NT2/D1 (cell line): Measurements from ENCODE around the gene ATP1A2.

Experiments used
- SUZ12 ChIP-seq: IDR thresholded peaks from 2 replicates; pipeline ENCODE4 v1.6.1; 2011; ENCODE audit not compliant: insufficient read length, insufficient read depth; ENCODE audit errors: extremely low read depth
- YY1 ChIP-seq: IDR thresholded peaks from 2 replicates; pipeline ENCODE4 v1.6.1; 2011; ENCODE audit not compliant: insufficient read length, insufficient read depth
- ZNF274 ChIP-seq: IDR thresholded peaks from 2 replicates; pipeline ENCODE4 v1.6.1; 2011; ENCODE audit warnings: mild to moderate bottlenecking, low read depth, low read length

- TF ChIP-seq YY1 (no peak), SUZ12 (no peak), ZNF274 (no peak)
These were observed 2.2 kb upstream of the ATP1A2 start for GRCh38 chr1:160113407-160113806.
